ENCODE measurements around the gene FEM1A.
"Not testable (repeated sequence)": the region's sequence is repeated elsewhere in the genome, so short reads cannot be mapped to it uniquely, and the experiment has no call there.

The FEM1A gene

DNA sequence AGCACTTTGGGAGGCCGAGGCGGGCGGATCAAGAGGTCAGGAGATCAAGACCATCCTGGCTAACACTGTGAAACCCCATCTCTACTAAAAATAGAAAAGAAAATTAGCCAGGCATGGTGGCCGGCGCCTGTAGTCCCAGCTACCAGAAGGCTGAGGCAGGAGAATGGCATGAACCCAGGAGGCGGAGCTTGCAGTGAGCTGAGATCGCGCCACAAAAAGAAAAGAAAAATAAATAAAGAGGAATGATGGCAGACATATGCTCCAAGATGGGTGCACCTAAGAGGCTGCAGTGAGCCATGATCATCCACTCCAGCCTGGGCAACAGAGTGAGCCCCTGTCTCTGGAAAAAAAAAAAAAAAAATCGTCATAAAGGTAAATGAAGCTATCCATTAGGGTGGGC, 54.4 kb downstream of the FEM1A start:
- FAIRE-seq; DNase-seq (ENCODE audit: low spot score): not testable (repeated sequence)

DNA sequence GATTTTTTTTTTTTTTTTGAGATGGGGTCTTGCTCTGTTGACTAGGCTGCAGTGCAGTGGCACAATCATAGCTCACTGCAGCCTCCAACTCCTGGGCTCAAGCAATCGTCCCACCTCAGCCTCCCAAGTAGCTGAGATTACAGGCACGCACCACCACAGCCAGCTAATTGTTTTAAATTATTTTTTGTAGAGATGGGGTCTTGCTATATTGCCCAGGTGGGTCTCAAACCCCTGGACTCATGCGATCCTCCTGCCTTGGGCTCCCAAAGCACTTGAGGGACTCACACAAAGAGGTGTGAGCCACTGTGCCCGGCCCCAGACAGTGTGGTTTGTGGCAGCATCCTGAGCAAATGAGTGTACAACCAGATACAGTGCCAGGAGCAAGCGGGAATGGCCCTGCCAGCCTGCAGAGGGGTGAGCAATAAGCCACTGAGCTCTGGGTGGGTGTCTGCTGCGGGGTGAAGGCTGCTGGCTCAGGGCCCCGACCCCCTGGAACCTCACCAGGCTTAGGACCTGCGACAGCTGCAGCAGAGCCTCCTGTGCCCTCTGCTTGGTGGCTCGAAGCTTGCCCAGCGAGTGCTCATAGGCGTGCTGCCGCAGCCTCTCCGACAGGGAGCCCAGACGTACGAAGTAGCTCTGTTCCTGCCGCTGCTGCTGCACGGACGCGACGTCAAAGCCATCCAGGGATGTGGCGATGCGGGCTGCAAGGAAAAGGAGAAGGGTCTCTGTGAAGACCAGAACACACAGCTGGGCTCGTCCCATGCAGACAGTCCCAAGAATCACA, 55.8 kb downstream of the FEM1A start:
- FAIRE-seq (no peak), DNase-seq (ENCODE audit: low spot score) (no peak)

DNA sequence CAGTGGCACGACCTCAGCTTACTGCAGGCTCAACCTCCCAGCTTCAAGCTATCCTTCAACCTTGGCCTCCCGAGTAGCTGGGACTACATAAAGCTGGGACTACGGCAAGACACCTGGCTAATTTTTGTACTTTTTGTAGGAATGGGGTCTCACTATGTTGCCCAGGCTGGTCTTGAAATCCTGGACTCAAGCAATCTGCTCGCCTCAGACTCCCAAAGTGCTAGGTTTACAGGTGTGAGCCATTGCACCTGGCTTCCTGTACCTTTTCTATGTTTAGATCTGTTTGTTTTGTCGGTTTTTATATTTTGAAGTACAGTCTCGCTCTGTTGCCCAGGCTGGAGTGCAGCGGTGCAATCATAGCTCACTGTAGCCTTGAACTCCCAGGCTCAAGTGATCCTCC, 57.5 kb downstream of the FEM1A start:
- FAIRE-seq (no peak), DNase-seq (ENCODE audit: low spot score) (no peak)
